HFF-Myc (cell line): Measurements from ENCODE around the gene ITPR3.

Experiments used
- DNase-seq: peaks from one replicate; pipeline ENCODE4 v3.0.0-alpha.2; 2011; ENCODE audit warnings: low read depth; ENCODE audit errors: extremely low read depth
- H3K4me3 ChIP-seq: replicated peaks from 2 replicates; pipeline ENCODE4 v1.5.1; 2011; ENCODE audit warnings: low read depth, mild to moderate bottlenecking, control low read depth, low read length
- TF ChIP-seq, protein P1 (sequence below): IDR thresholded peaks from 2 replicates; pipeline ENCODE4 v1.5.1; 2012; ENCODE audit warnings: mild to moderate bottlenecking, low read depth, low read length, control low read depth; ENCODE audit errors: missing control alignments

ITPR3 gene

DNA sequence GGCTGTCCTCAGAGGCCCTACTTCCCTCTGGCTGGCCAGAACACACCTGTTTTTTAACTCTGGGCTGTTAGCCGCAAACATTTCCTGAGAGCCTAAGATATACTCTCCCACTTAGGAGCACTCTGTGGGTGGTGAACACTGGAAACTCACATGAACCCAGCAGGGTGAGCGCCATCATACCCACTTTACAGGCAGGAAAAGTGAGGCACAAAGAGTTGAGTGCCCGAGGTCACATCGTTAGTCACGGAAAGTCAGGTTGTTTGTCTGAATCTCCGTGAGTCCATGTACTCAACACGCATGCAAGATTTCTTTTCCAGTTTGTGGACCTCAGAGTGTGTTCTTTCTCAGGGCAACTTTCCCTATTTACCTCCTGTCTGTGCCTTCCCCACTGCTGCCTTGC, 43.0 kb upstream of the ITPR3 start:
- peak overlapping the region; percentile 95; the same call in 1 of the 2 replicates for H3K4me3 ChIP-seq
- DNase-seq = no peak
- TF ChIP-seq, protein P1, sequence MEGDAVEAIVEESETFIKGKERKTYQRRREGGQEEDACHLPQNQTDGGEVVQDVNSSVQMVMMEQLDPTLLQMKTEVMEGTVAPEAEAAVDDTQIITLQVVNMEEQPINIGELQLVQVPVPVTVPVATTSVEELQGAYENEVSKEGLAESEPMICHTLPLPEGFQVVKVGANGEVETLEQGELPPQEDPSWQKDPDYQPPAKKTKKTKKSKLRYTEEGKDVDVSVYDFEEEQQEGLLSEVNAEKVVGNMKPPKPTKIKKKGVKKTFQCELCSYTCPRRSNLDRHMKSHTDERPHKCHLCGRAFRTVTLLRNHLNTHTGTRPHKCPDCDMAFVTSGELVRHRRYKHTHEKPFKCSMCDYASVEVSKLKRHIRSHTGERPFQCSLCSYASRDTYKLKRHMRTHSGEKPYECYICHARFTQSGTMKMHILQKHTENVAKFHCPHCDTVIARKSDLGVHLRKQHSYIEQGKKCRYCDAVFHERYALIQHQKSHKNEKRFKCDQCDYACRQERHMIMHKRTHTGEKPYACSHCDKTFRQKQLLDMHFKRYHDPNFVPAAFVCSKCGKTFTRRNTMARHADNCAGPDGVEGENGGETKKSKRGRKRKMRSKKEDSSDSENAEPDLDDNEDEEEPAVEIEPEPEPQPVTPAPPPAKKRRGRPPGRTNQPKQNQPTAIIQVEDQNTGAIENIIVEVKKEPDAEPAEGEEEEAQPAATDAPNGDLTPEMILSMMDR = no peak

DNA sequence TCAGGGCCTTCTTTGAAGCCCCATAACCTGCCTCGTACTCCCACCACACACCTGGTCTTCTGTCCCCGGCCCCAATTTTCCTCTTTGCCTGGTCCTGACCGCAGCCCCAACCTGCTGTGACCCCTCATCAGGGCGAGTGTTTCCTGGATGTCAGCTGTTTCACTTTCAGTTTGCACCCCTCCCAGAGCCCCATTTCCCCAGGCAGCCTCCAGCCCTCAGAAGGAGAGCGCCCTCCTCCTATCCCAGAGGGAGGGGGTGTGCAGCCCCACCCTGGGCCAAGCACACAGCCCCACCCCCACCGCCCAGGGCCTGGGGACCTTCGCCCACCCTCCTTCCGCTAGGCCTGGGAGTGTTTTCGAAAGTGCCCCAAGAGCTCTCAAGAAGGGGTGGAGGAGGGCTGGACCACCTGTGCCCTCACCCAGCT, 42.5 kb upstream of the ITPR3 start:
- no peak for DNase-seq
- TF ChIP-seq, protein P1 = no peak

DNA sequence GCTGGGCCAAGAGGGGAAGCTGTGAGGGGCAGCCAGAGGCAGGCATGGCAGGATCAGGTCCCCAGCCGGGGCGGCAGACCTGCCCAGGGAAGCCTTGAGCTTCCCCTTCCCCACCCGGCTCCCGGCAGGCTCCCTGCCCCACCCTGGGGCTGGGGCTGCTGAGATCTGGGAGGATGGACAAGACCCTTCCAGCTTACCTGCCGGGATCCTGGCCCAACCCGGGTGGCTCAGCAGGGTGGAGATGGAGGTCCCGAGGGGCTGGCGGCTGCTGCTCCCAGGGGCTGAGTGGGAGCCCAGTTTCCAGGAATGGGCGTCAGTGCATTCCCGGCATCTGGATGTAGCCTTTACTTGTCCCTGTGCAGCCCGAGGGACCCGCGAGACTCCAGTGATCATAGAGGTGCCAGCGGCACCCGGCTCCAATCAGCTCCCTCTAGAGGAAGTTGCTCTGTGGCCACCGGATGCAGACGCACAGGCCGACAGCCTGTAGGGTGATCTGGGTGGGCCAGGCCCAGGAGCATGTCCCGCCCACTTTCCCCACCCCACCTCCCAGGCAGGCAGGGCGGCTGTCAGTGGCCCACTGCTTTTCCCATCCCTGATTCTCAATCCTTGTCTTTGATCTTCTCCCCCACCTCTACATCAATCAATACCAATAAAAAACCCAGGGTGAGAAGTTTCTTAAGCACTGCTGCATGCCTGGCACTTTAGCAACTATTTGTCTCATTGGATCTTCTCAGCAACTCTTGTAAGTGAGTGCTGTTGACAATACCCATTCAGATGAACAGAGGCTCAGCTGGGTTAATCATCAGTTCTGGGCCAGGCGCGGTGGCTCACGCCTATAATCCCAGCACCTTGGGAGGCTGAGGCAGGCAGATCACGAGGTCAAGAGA, 41.1 kb upstream of the ITPR3 start, which contains the start of gene BAK1:
BAK1 (minus strand) TSS at position 449 of the 887 bp plus-strand sequence. CDS start 2,672 bp downstream, outside the sequence.
- DNase-seq = peak; percentile 61
- peak within 1 kb of the TSS; percentile 95 for H3K4me3 ChIP-seq
- TF ChIP-seq, protein P1 = peak; percentile 49

More for the DNA sequence above, 42.5 kb upstream of the ITPR3 start:
- peak overlapping the region; percentile 95 for H3K4me3 ChIP-seq

DNA sequence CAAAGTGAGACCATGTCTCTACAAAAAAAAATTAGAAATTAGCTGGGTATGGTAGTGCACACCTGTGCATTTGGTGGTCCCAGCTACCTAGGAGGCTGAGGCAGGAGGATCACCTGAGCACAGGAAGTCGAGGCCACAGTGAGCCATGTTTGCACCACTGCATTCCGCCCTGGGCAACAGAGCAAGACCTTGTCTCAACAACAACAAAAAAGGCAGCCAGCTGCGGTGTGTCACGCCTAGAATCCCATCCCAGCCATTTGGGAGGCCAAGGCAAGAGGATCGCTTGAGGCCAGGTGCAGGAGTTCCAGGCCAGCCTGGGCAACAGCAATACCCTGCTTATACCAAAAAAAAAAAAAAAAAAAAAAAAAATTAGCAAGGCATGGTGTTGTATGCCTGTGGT, 39.9 kb upstream of the ITPR3 start:
- TF ChIP-seq, protein P1 = no peak
- no peak for DNase-seq
- no peak overlapping the region for H3K4me3 ChIP-seq

DNA sequence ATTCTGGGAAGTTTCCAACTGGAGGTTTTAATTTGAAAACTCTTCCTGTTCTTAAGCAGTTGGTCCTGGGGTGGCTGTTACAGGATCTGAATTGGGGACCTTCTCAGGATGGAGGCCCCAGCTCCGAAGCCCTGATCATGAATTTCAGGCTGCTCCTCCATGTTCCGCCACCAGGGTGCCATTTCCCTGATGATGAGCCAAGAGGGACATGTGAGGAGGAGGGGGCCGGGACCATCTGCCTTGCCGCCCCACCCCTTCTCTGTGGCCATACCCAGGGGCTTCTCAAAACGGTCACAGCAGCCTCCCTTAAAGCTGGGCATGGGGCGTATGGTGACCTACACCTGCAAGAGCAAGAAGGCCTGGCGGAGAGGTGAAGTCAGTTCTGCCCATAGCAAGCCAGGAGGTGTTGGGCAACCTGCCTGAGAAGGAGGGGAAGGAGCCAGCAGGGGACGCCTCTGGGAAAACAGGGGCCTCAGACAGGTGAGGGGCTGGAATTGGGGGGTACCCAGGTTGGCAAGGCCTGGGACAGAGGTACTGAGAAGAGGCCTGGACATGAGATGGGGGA, 37.4 kb upstream of the ITPR3 start:
- H3K4me3 ChIP-seq = no peak overlapping the region
- TF ChIP-seq, protein P1 = peak; percentile 53
- DNase-seq = no peak

DNA sequence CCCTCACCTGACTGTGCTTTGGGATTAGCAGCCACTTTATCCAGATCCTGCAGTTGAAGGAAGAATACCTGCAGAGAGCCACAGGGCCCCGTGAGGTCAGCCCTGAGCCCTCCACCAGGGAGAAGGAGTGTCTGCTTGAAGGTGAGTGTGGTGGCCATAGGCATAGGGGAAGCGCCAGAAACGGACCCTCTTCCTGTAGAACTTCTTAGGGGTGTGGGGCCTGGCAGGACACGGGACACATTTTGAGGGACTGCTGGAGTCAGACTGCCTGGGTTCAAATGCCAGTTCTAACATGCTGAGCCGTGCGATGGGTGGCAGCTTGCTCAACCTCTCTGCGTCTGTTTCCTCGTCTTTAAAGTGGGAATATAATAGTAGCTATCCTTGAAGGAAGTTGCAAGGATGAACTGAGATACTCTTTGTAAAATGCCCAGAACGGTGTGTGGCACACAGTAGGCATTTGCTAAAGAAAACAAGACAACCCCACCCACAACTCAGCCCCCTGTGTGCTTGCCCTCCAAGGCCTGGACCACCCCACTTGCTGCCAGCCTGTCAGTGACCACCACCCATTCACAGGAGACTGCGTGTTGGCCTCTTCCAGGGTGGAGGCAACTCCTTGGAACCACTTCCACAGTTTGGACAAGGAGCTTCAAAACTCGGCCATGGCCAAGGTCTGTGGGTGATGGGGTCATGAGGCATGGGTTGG, 36.3 kb upstream of the ITPR3 start:
- no peak overlapping the region for H3K4me3 ChIP-seq
- TF ChIP-seq, protein P1 = no peak
- DNase-seq = no peak
